Neural cell (in vitro differentiated cells): ENCODE data around the gene ELOA.

Experiments
- CTCF ChIP-seq: fragments of 450-650 bp; IDR thresholded peaks from 2 replicates; pipeline ENCODE4 v1.5.1; 2014; ENCODE audit warnings: antibody characterized with exemption, mild to moderate bottlenecking, moderate library complexity; ENCODE audit not compliant: poor library complexity, severe bottlenecking
- EP300 ChIP-seq: fragments of 450-650 bp; conservative IDR thresholded peaks from 2 replicates; pipeline ENCODE4 v1.6.1; 2014; ENCODE audit warnings: antibody characterized with exemption, mild to moderate bottlenecking, moderate library complexity; ENCODE audit not compliant: poor library complexity, severe bottlenecking
- EZH2 ChIP-seq: fragments of 200-600, 300-800 bp; shearing (Covaris generic), sonication (generic); IDR thresholded peaks from 2 replicates; pipeline ENCODE4 v1.6.1; 2014; ENCODE audit warnings: antibody characterized with exemption, low read length, borderline replicate concordance, mild to moderate bottlenecking; ENCODE audit not compliant: insufficient read depth, poor library complexity, severe bottlenecking
- POLR2AphosphoS5 ChIP-seq: IDR thresholded peaks from 2 replicates; pipeline ENCODE4 v1.6.1; 2012
- RAD21 ChIP-seq: fragments of 450-650 bp; conservative IDR thresholded peaks from 2 replicates; pipeline ENCODE4 v1.6.1; 2014; ENCODE audit warnings: antibody characterized with exemption, mild to moderate bottlenecking, moderate library complexity
- REST ChIP-seq: IDR thresholded peaks from 2 replicates; pipeline ENCODE4 v1.6.1; 2012; ENCODE audit warnings: borderline replicate concordance

GRCh38 chr1:23695667-23696066 is 47.6 kb upstream of the ELOA start:
- TF ChIP-seq CTCF, result no peak
- TF ChIP-seq RAD21, result no peak
- TF ChIP-seq POLR2AphosphoS5, result no peak
- TF ChIP-seq EZH2, result no peak
- TF ChIP-seq REST, result no peak
- TF ChIP-seq EP300, result no peak
